Uterus (tissue), 4 donors: ENCODE data around the gene ESR2. TPM values are rescaled to one million over a fixed set of nuclear protein-coding genes. Genes with fewer than 3 reads are reported as not detected.
A peak's percentile ranks its signal among the peaks of the same experiment; 100 is the strongest.

Experiments used
- DNase-seq, 2 donors: peaks; one replicate each; pipeline ENCODE4 v3.0.0-alpha.2; 2019 to 2020
- H3K27ac ChIP-seq, 2 donors: fragments of 200-600 bp; sonication (generic); 1 replicate in 1 of 2; 2 replicates in 1 of 2; pipeline ENCODE4 v1.5.1; 2016 to 2018
- H3K27me3 ChIP-seq, 2 donors: fragments of 200-600 bp; sonication (generic); one replicate each; pipeline ENCODE4 v1.5.1; 2018 to 2019; ENCODE audit warnings: control low read depth in 1 of 2
- H3K36me3 ChIP-seq, 2 donors: fragments of 200-600 bp; sonication (generic); one replicate each; pipeline ENCODE4 v1.5.1; 2019; ENCODE audit warnings: control low read depth in 1 of 2
- H3K4me1 ChIP-seq, 2 donors: fragments of 200-600 bp; sonication (generic); one replicate each; pipeline ENCODE4 v1.5.1; 2018 to 2019; ENCODE audit warnings: control low read depth in 1 of 2
- H3K4me3 ChIP-seq, 2 donors: fragments of 200-600 bp; sonication (generic); 1 replicate in 1 of 2; 2 replicates in 1 of 2; pipeline ENCODE4 v1.5.1; 2018 to 2019; ENCODE audit warnings: mild to moderate bottlenecking in 1 of 2
- H3K9me3 ChIP-seq, 2 donors: fragments of 200-600 bp; sonication (generic); one replicate each; pipeline ENCODE4 v1.5.1; 2019; ENCODE audit warnings: control low read depth in 1 of 2
- CTCF ChIP-seq, 4 experiments: fragments of 200-600 bp in 2 of 4; fragments of 450-650 bp in 2 of 4; sonication (generic) in 2 of 4; IDR thresholded peaks; one replicate each; pipeline ENCODE4 v1.5.1; 2016 to 2019; ENCODE audit warnings: antibody characterized with exemption in 4 of 4, mild to moderate bottlenecking in 2 of 4, moderate library complexity in 1 of 4
- POLR2A ChIP-seq, 2 donors: fragments of 450-650 bp; IDR thresholded peaks; one replicate each; pipeline ENCODE4 v1.6.1; 2016; ENCODE audit warnings: antibody characterized with exemption in 2 of 2, mild to moderate bottlenecking in 1 of 2, moderate library complexity in 1 of 2
- intact Hi-C: fragments of 100-400 bp; cut with DNase I; formaldehyde crosslinking; loops from one replicate; pipeline ENCODE4 v1.15.1; 2023; ENCODE audit warnings: low total_unique reads
- total RNA-seq, 4 donors: library from RNA; depleted of rRNA in 3 of 4; stranded (reverse); fragments of >200 nt in 3 of 4; gene quantifications; one replicate each; pipeline versions ENCODE4 v1.1.0 to v1.2.4, GENCODE V29; 2014 to 2023
- donor health status: DM: yes; HTN: yes; CAD: no.

The ESR2 gene
- total RNA-seq, 4 donors from 2014 or later = 0.41 to 8.2 (median 3.9) TPM

DNA sequence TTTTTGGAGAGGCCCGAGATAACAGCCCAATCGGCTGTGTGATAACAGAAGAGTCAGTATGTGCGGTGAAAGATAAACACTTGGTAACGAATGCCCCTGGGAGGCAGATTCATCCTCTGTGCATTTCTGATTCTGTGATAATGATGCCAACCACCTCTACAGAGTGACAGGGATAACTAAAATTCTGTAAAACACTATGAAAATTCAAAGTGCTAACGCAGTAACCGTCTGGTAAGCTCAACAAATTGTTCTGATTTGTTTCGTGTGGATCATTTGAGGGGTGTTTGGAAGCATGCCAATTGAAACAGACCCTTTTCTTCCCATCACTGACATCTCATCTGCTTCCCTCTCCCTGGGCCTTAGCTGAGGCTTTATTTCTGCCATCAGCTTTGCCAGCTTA, 76.3 kb downstream of the ESR2 start:
- DNase-seq = no peak
- Histone ChIP-seq H3K4me3 (no peak overlapping the region), H3K9me3 (no peaks in the 10 kb centered on the region), H3K27ac (peak overlapping the region; percentile 24 to 62), H3K36me3 (no peaks in the 10 kb centered on the region), H3K4me1 (no peaks in the 10 kb centered on the region), H3K27me3 (no peaks in the 10 kb centered on the region)
- TF ChIP-seq CTCF (IDR thresholded peaks at IDR 0.05) (no peak), POLR2A (IDR thresholded peaks at IDR 0.05) (no peak)
- intact Hi-C loops = no loop called here

- Histone ChIP-seq H3K4me3 (no peak overlapping the region), H3K27me3 (no peaks in the 10 kb centered on the region), H3K27ac (no peak overlapping the region), H3K4me1 (no peaks in the 10 kb centered on the region), H3K36me3 (no peaks in the 10 kb centered on the region), H3K9me3 (no peaks in the 10 kb centered on the region)
- TF ChIP-seq POLR2A (IDR thresholded peaks at IDR 0.05) (no peak), CTCF (IDR thresholded peaks at IDR 0.05) (no peak)
- DNase-seq = peak in 1 of 2 donors; percentile 6
- intact Hi-C loops = no loop called here
These were observed 76.9 kb downstream of the ESR2 start for GRCh38 chr14:64217308-64217707.

DNA sequence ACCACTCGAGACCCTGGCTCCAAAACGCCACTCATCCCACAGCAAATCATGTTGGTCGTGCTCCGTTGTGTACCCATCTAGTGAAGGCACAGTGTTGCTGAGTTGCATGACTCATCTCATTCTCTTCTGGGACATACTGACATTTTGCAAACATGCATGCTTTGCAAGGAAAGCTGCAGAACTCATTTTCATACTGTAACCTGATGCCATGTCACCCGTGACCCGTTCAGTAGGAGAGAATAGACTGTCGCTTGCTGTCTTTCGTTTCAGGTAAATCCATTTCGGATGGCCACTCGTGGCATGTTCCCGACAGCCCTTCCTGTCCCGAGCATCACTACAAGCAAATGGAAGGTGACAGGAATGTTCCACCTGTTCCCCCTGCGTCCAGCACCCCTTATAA, 78.2 kb downstream of the ESR2 start:
- Histone ChIP-seq H3K36me3 (no peaks in the 10 kb centered on the region), H3K9me3 (no peaks in the 10 kb centered on the region), H3K4me1 (no peaks in the 10 kb centered on the region), H3K4me3 (no peak overlapping the region), H3K27me3 (no peaks in the 10 kb centered on the region), H3K27ac (no peak overlapping the region)
- no peak for DNase-seq
- TF ChIP-seq POLR2A (IDR thresholded peaks at IDR 0.05) = no peak
- no peak for TF ChIP-seq CTCF (IDR thresholded peaks at IDR 0.05)
- intact Hi-C loops = no loop called here

DNA sequence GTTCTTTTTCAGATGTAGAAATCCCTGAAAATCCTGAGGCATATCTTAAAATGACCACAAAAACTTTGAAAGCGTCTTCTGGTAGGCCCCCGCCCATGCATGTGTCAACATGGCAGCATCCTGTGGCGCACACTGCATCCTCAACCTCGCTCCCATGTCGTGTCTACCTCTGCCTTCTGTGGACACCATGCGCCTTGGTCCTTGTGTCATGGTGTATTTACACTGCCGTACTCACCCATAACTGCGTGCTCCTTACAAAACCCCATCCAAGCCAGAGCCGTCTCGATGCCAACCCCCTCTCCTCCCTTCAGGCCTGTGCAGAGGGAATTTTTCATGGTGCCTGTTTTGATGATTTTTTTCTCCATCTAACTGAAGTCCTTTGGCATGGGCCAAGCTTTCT, 78.9 kb downstream of the ESR2 start:
- H3K9me3 ChIP-seq = no peaks in the 10 kb centered on the region
- H3K4me1 ChIP-seq = no peaks in the 10 kb centered on the region
- no peaks in the 10 kb centered on the region for H3K36me3 ChIP-seq
- intact Hi-C loops = no loop called here
- H3K4me3 ChIP-seq = no peak overlapping the region
- no peak for DNase-seq
- no peak overlapping the region for H3K27ac ChIP-seq
- no peak for TF ChIP-seq POLR2A (IDR thresholded peaks at IDR 0.05)
- TF ChIP-seq CTCF (IDR thresholded peaks at IDR 0.05) = no peak
- H3K27me3 ChIP-seq = no peaks in the 10 kb centered on the region

- DNase-seq = no peak
- H3K36me3 ChIP-seq = no peaks in the 10 kb centered on the region
These were observed 80.2 kb downstream of the ESR2 start for GRCh38 chr14:64213853-64214570.

More at GRCh38 chr14:64213853-64214570, 80.2 kb downstream of the ESR2 start:
- no peaks in the 10 kb centered on the region for H3K4me1 ChIP-seq
- no peaks in the 10 kb centered on the region for H3K27me3 ChIP-seq
- intact Hi-C loops = no loop called here
- TF ChIP-seq CTCF (IDR thresholded peaks at IDR 0.05) = no peak
- no peak for TF ChIP-seq POLR2A (IDR thresholded peaks at IDR 0.05)
- H3K4me3 ChIP-seq = no peak overlapping the region
- H3K27ac ChIP-seq = no peak overlapping the region
- no peaks in the 10 kb centered on the region for H3K9me3 ChIP-seq
